ENCODE data around the gene HSD3B1. TPM values are rescaled to one million over a fixed set of nuclear protein-coding genes. Genes with fewer than 3 reads are reported as not detected.
A peak's percentile ranks its signal among the peaks of the same experiment; 100 is the strongest.

The HSD3B1 gene
- total RNA-seq, 1 experiment from 2014 or later = not detected

DNA sequence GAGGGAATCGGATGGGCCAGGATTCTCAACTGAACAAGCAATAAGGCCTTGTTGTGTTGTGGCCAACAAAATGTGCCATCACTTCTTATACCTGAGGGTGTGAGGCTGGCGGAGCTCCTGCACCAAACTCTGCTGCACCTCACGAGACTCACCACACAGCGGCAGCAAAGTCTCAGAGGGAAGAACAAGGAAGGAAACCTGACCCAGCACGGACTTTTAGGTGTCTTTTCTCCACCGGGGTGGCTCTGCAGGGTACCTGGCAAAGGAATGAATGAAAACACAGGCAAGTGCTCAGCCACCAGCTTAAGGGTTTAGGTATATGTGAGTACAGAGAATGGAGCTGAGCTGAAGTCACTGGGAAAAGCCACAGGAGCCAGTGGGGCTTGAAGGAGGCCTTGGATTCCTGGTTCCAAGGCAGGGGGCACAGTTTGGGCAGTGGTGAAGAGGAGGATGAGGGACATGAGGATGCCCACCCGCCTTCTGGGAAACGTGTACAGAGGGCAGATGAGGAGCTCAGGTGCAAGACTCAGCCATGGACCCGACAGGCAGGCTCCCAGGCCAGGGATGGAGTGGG is 31.1 kb upstream of the HSD3B1 start:
- intact Hi-C loops (cut with micrococcal nuclease) = loop anchor here (5.0 to 10.0 kb wide), 2 partner anchors 104 to 109 kb away; no protein-coding TSS in a partner anchor
- no peaks in the 10 kb centered on the region; the same call in 1 of the 2 replicates for H3K4me1 ChIP-seq (ENCODE audit: insufficient read depth, low read length)
- DNase-seq = peak; percentile 85
- H3F3A ChIP-seq (ENCODE audit: low read length, unreplicated experiment) = no peaks in the 10 kb centered on the region
- TF ChIP-seq EZH2 (IDR thresholded peaks at IDR 0.05; ENCODE audit: low read length, unreplicated experiment) = no peak
- TF ChIP-seq, protein P1, sequence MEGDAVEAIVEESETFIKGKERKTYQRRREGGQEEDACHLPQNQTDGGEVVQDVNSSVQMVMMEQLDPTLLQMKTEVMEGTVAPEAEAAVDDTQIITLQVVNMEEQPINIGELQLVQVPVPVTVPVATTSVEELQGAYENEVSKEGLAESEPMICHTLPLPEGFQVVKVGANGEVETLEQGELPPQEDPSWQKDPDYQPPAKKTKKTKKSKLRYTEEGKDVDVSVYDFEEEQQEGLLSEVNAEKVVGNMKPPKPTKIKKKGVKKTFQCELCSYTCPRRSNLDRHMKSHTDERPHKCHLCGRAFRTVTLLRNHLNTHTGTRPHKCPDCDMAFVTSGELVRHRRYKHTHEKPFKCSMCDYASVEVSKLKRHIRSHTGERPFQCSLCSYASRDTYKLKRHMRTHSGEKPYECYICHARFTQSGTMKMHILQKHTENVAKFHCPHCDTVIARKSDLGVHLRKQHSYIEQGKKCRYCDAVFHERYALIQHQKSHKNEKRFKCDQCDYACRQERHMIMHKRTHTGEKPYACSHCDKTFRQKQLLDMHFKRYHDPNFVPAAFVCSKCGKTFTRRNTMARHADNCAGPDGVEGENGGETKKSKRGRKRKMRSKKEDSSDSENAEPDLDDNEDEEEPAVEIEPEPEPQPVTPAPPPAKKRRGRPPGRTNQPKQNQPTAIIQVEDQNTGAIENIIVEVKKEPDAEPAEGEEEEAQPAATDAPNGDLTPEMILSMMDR (conservative IDR thresholded peaks at IDR 0.05; ENCODE audit: low read depth, low read length) = peak; percentile 85
- TF ChIP-seq EZH2phosphoT487 (IDR thresholded peaks at IDR 0.05; ENCODE audit: borderline replicate concordance, low read length) = no peak
- no peak overlapping the region for H3K4me2 ChIP-seq (ENCODE audit: low read length)
- no peak overlapping the region for H3K9ac ChIP-seq (ENCODE audit: low read length)
- H3K9me3 ChIP-seq (ENCODE audit: low read length) = no peaks in the 10 kb centered on the region
- H3K36me3 ChIP-seq (ENCODE audit: low read depth, low read length) = no peaks in the 10 kb centered on the region
- peaks cover 16% of the 10 kb centered on the region for H3K27me3 ChIP-seq (ENCODE audit: low read length)
- ChIA-PET CTCF (interaction anchor here (0.5 to 1.0 kb wide), 3 partner anchors 102 to 104 kb away, joined by 3 read pairs; no protein-coding TSS in a partner anchor), POLR2A (ENCODE audit: unreplicated experiment) (no interaction called here)
- no peaks in the 10 kb centered on the region for H4K20me1 ChIP-seq (ENCODE audit: low read length)
- BruUV-seq (replicated peaks) = no TSS peak
- H3K9me2 ChIP-seq (replicated peaks; ENCODE audit: low read length) = no peaks in the 10 kb centered on the region
- ATAC-seq = peak; percentile 87
- H3K4me3 ChIP-seq (ENCODE audit: low read length) = no peak overlapping the region
- H2AFZ ChIP-seq (ENCODE audit: low read length) = peak overlapping the region; percentile 50; the same call in 1 of the 2 replicates
- H3K27ac ChIP-seq (ENCODE audit: low read length) = no peak overlapping the region
- H3K79me2 ChIP-seq (ENCODE audit: low read length) = no peaks in the 10 kb centered on the region

DNA sequence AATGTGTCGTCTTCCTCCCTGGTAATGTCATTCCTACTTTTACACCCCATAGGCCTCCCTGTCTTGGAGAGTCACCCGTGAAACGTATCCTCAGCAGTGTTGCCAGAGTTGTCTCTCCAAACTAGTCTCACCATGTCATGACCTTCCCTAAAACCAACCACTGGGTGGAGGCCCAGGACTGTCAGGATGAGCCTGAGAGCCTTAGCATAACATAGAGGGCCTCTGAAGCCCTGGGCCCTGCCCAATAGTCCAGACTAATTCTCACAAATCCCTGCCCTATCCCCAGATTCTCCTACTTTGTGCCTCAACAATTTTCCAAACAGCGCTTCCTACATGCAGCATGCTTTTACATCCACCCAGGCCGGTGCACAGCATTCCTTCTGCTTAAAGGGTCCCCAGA is 29.3 kb upstream of the HSD3B1 start:
- TF ChIP-seq EZH2phosphoT487 (IDR thresholded peaks at IDR 0.05; ENCODE audit: borderline replicate concordance, low read length) = no peak
- TF ChIP-seq, protein P1 (conservative IDR thresholded peaks at IDR 0.05; ENCODE audit: low read depth, low read length) = 0 out of 2 replicates have a peak, but pooled peaks have one; percentile 18
- no peak for TF ChIP-seq EZH2 (IDR thresholded peaks at IDR 0.05; ENCODE audit: low read length, unreplicated experiment)
- BruUV-seq (replicated peaks) = no TSS peak
- H3K27me3 ChIP-seq (ENCODE audit: low read length) = 0 out of 2 replicates have a peak, but pooled peaks cover 3% of the 10 kb centered on the region
- no peak overlapping the region for H3K4me2 ChIP-seq (ENCODE audit: low read length)
- H4K20me1 ChIP-seq (ENCODE audit: low read length) = no peaks in the 10 kb centered on the region
- H3K79me2 ChIP-seq (ENCODE audit: low read length) = no peaks in the 10 kb centered on the region
- H3K36me3 ChIP-seq (ENCODE audit: low read depth, low read length) = no peaks in the 10 kb centered on the region
- ChIA-PET POLR2A (ENCODE audit: unreplicated experiment) (no interaction called here), CTCF (no interaction called here)
- no peaks in the 10 kb centered on the region; the same call in 1 of the 2 replicates for H3K4me1 ChIP-seq (ENCODE audit: insufficient read depth, low read length)
- H2AFZ ChIP-seq (ENCODE audit: low read length) = no peak overlapping the region
- ATAC-seq (no peak), DNase-seq (peak; percentile 24)
- H3K4me3 ChIP-seq (ENCODE audit: low read length) = no peak overlapping the region
- no peak overlapping the region for H3K27ac ChIP-seq (ENCODE audit: low read length)
- no peaks in the 10 kb centered on the region for H3F3A ChIP-seq (ENCODE audit: low read length, unreplicated experiment)
- no peak overlapping the region for H3K9ac ChIP-seq (ENCODE audit: low read length)
- intact Hi-C loops (cut with micrococcal nuclease) = loop anchor here (5.0 to 10.0 kb wide), 2 partner anchors 105 to 107 kb away; no protein-coding TSS in a partner anchor
- H3K9me2 ChIP-seq (replicated peaks; ENCODE audit: low read length) = no peaks in the 10 kb centered on the region
- no peaks in the 10 kb centered on the region for H3K9me3 ChIP-seq (ENCODE audit: low read length)

DNA sequence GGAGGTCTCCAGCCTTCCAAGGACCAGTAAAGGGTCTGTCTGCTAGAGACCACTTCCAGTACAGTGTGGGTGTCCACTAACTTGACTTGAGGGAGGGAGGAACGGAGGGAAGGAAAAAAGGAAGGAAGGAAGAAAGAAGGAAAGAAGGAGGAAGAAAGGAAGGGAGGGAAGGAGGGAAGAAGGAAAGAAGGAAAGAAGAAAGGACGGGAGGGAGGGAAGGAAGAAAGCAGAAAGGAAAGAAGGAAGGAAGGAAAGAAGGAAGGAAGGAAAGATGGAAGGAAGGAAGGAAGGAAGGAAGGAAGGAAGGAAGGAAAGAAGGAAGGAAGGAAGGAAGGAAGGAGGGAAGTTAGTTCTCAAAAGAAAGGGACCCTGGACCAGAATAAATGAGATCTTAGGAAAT is 26.8 kb upstream of the HSD3B1 start:
- no peak for DNase-seq
- H3K4me2 ChIP-seq (ENCODE audit: low read length) = no peak overlapping the region
- no peaks in the 10 kb centered on the region for H3K9me3 ChIP-seq (ENCODE audit: low read length)
- POLR2A ChIA-PET (ENCODE audit: unreplicated experiment) = no interaction called here
- no peak for ATAC-seq
- no peaks in the 10 kb centered on the region for H3K27me3 ChIP-seq (ENCODE audit: low read length)
- no peaks in the 10 kb centered on the region for H3F3A ChIP-seq (ENCODE audit: low read length, unreplicated experiment)
- H3K9me2 ChIP-seq (replicated peaks; ENCODE audit: low read length) = no peaks in the 10 kb centered on the region
- H4K20me1 ChIP-seq (ENCODE audit: low read length) = no peaks in the 10 kb centered on the region
- H3K27ac ChIP-seq (ENCODE audit: low read length) = no peak overlapping the region
- intact Hi-C loops (cut with micrococcal nuclease) = loop anchor here (10.0 kb wide), 1 partner anchor 55 kb away; no protein-coding TSS in a partner anchor
- H3K4me1 ChIP-seq (ENCODE audit: insufficient read depth, low read length) = no peaks in the 10 kb centered on the region; the same call in 1 of the 2 replicates
- H3K9ac ChIP-seq (ENCODE audit: low read length) = no peak overlapping the region
- CTCF ChIA-PET = no interaction called here
- H3K36me3 ChIP-seq (ENCODE audit: low read depth, low read length) = no peaks in the 10 kb centered on the region
- TF ChIP-seq EZH2 (IDR thresholded peaks at IDR 0.05; ENCODE audit: low read length, unreplicated experiment) (no peak), EZH2phosphoT487 (IDR thresholded peaks at IDR 0.05; ENCODE audit: borderline replicate concordance, low read length) (no peak)
- TF ChIP-seq, protein P1 (conservative IDR thresholded peaks at IDR 0.05; ENCODE audit: low read depth, low read length) = no peak
- H3K4me3 ChIP-seq (ENCODE audit: low read length) = no peak overlapping the region
- H2AFZ ChIP-seq (ENCODE audit: low read length) = no peak overlapping the region
- H3K79me2 ChIP-seq (ENCODE audit: low read length) = no peaks in the 10 kb centered on the region
- no TSS peak for BruUV-seq (replicated peaks)

All from PC-3 (cell line).